Hepatocyte (in vitro differentiated cells): ENCODE data around the gene IMPDH2. TPM values are rescaled to one million over a fixed set of nuclear protein-coding genes. Genes with fewer than 3 reads are reported as not detected.

Experiments
- DNase-seq: peaks from one replicate; pipeline ENCODE4 v3.0.0-alpha.2; 2016; ENCODE audit warnings: low spot score
- H2AFZ ChIP-seq: fragments of 200-600 bp; sonication (generic); 2 replicates; pipeline ENCODE4 v1.6.0; 2016; ENCODE audit warnings: antibody characterized with exemption, mild to moderate bottlenecking
- H3K27ac ChIP-seq: fragments of 200-600 bp; sonication (generic); 2 replicates; pipeline ENCODE4 v1.5.1; 2016; ENCODE audit warnings: mild to moderate bottlenecking
- H3K27me3 ChIP-seq: fragments of 200-600 bp; sonication (generic); 2 replicates; pipeline ENCODE4 v1.6.1; 2016
- H3K36me3 ChIP-seq: fragments of 200-600 bp; sonication (generic); replicated peaks from 2 replicates; pipeline ENCODE4 v1.5.1; 2016; ENCODE audit warnings: low read depth; ENCODE audit not compliant: insufficient read depth
- H3K4me1 ChIP-seq: fragments of 200-600 bp; sonication (generic); 2 replicates; pipeline ENCODE4 v1.5.1; 2016; ENCODE audit warnings: mild to moderate bottlenecking, moderate library complexity; ENCODE audit not compliant: insufficient read depth
- H3K4me2 ChIP-seq: fragments of 200-600 bp; sonication (generic); 2 replicates; pipeline ENCODE4 v1.6.0; 2016
- H3K4me3 ChIP-seq: fragments of 200-600 bp; sonication (generic); 2 replicates; pipeline ENCODE4 v1.5.1; 2016; ENCODE audit warnings: mild to moderate bottlenecking
- H3K79me2 ChIP-seq: fragments of 200-600 bp; sonication (generic); 2 replicates; pipeline ENCODE4 v1.6.0; 2017; ENCODE audit warnings: mild to moderate bottlenecking
- H3K9me2 ChIP-seq: fragments of 200-600 bp; sonication (generic); replicated peaks from 2 replicates; pipeline ENCODE4 v1.6.0; 2017; ENCODE audit warnings: mild to moderate bottlenecking; ENCODE audit not compliant: insufficient read depth
- H3K9me3 ChIP-seq: fragments of 200-600 bp; sonication (generic); 2 replicates; pipeline ENCODE4 v1.5.1; 2016; ENCODE audit warnings: low read depth, mild to moderate bottlenecking
- H4K20me1 ChIP-seq: fragments of 200-600 bp; sonication (generic); 2 replicates; pipeline ENCODE4 v1.6.0; 2016; ENCODE audit warnings: mild to moderate bottlenecking; ENCODE audit not compliant: insufficient read depth, poor library complexity, severe bottlenecking
- EZH2 ChIP-seq: fragments of 200-600 bp; sonication (generic); IDR thresholded peaks from 2 replicates; pipeline ENCODE4 v1.6.1; 2016; ENCODE audit warnings: antibody characterized with exemption, mild to moderate bottlenecking, borderline replicate concordance
- EZH2phosphoT487 ChIP-seq: fragments of 200-600 bp; sonication (generic); IDR thresholded peaks from one replicate; pipeline ENCODE4 v1.6.1; 2018; ENCODE audit warnings: antibody characterized with exemption, mild to moderate bottlenecking, low read depth, moderate library complexity; ENCODE audit not compliant: unreplicated experiment, severe bottlenecking
- WGBS: methylation state at CpG from one replicate; pipeline ENCODE4 v1.1.6; 2016; ENCODE audit warnings: low lambda C conversion rate; ENCODE audit errors: missing lambda C conversion rate; 5-methylcytosine and 5-hydroxymethylcytosine counted together
- polyA plus RNA-seq: library from polyadenylated mRNA; unstranded; fragments of >200 nt; fragmentation: Nextera tagmentation; extraction: Ambion mirVana; gene quantifications from 2 replicates; pipeline ENCODE4 v1.2.1, GENCODE V29; 2016
- total RNA-seq: library from RNA; depleted of rRNA; stranded (reverse); fragments of >200 nt; gene quantifications from 2 replicates; pipeline ENCODE4 v1.2.3, GENCODE V29; 2014
- TF ChIP-seq, protein P1 (sequence below): fragments of 200-600 bp; sonication (generic); IDR thresholded peaks from 2 replicates; pipeline ENCODE4 v1.5.1; 2016; ENCODE audit warnings: antibody characterized with exemption, mild to moderate bottlenecking; ENCODE audit not compliant: poor library complexity

IMPDH2 gene
- total RNA-seq = 180 and 184 TPM in 2 replicates
- 115 TPM in 2 replicates for polyA plus RNA-seq

DNA sequence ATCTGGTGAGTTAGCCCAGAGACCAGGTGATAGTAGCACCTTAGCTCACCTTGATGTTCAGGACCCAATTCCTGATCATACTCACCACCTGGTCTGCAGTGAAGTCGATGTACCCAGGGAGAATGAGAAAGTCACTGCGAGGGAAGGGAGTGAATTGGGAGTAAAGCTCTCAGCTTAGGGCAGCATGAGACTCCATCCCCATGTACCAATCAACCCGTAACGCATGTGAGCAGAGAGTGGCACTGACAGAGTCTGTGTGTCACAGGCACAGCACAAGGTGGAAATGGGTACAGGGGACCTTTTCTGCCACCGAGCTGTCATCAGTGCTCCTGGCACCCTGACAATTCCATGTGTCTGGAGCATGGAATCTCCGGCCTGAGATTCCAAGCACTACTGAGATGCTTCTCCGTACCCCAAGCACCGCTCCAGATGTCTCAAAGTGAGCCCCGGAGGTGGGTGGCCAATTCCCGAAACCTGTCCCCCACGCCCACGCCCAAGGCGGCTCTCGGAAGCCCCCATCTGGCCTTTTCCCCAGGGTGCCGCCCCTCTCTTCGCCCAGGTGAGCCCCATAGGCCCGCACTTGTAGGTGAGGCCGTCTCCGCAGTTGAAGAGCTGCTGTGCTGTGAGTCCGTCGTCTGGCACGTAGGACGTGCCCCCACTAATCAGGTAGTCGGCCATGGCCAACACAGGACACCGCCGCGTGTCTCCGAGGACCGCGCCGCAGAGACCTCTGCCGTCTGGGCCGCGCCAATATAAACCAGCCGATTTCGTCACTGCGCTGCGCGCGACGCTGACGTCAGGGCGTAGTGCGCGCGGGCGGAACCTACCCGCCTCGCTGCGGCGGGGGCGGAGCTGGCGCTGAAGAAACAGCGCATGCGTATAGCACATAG is at the start of gene IMPDH2:
Gene IMPDH2, minus strand, starts transcription at position 726 of the 890 bp plus-strand sequence. Its CDS starts 48 bp downstream, at position 678.
- Histone ChIP-seq H3K4me1 (peaks cover 13% of the 10 kb centered on the region), H3K27me3 (no peaks in the 10 kb centered on the region), H3K36me3 (no peaks in the 10 kb centered on the region), H4K20me1 (no peaks in the 10 kb centered on the region), H3K79me2 (peaks cover 38% of the 10 kb centered on the region), H2AFZ (peak within 1 kb of the TSS; percentile 38), H3K9me2 (no peaks in the 10 kb centered on the region), H3K4me2 (peak within 1 kb of the TSS; percentile 95), H3K27ac (peak within 1 kb of the TSS; percentile 87), H3K4me3 (peak within 1 kb of the TSS; percentile 50), H3K9me3 (no peaks in the 10 kb centered on the region)
- 7% methylated on average over 52 of the region's 55 CpGs for WGBS
- no peak for TF ChIP-seq EZH2phosphoT487
- TF ChIP-seq, protein P1, sequence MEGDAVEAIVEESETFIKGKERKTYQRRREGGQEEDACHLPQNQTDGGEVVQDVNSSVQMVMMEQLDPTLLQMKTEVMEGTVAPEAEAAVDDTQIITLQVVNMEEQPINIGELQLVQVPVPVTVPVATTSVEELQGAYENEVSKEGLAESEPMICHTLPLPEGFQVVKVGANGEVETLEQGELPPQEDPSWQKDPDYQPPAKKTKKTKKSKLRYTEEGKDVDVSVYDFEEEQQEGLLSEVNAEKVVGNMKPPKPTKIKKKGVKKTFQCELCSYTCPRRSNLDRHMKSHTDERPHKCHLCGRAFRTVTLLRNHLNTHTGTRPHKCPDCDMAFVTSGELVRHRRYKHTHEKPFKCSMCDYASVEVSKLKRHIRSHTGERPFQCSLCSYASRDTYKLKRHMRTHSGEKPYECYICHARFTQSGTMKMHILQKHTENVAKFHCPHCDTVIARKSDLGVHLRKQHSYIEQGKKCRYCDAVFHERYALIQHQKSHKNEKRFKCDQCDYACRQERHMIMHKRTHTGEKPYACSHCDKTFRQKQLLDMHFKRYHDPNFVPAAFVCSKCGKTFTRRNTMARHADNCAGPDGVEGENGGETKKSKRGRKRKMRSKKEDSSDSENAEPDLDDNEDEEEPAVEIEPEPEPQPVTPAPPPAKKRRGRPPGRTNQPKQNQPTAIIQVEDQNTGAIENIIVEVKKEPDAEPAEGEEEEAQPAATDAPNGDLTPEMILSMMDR = peak; percentile 8
- no peak for TF ChIP-seq EZH2
- peak; percentile 98 for DNase-seq

DNA sequence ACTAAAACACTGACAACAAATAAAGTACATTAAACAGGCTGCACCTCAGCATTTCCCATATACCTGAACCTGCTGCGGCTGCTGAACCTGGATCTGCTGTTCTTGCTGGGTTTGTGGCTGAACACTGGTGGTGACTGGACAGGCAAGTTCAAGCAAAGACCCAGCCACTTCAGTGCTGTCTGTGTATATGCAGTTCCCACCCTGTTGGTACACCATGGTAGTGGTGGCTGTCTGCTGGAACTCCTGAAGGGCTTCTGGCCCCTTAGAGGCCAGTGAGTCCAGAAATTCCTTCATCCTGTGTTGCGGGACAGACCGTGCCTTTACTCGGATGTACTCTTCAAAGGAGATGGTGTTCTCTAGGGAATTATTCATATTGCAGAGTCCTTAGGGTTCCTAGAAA is 47.4 kb upstream of the IMPDH2 start:
- 97% methylated on average over 4 of the region's 4 CpGs for WGBS
- Histone ChIP-seq H4K20me1 (peaks cover 36% of the 10 kb centered on the region), H3K27me3 (no peaks in the 10 kb centered on the region), H3K4me2 (no peak overlapping the region), H3K9me2 (no peaks in the 10 kb centered on the region), H3K4me1 (no peaks in the 10 kb centered on the region), H3K36me3 (no peaks in the 10 kb centered on the region), H3K79me2 (peaks cover 86% of the 10 kb centered on the region), H3K27ac (no peak overlapping the region), H3K4me3 (no peak overlapping the region), H2AFZ (no peak overlapping the region), H3K9me3 (no peaks in the 10 kb centered on the region)
- TF ChIP-seq, protein P1 = no peak
- TF ChIP-seq EZH2 (no peak), EZH2phosphoT487 (no peak)
- no peak for DNase-seq

DNA sequence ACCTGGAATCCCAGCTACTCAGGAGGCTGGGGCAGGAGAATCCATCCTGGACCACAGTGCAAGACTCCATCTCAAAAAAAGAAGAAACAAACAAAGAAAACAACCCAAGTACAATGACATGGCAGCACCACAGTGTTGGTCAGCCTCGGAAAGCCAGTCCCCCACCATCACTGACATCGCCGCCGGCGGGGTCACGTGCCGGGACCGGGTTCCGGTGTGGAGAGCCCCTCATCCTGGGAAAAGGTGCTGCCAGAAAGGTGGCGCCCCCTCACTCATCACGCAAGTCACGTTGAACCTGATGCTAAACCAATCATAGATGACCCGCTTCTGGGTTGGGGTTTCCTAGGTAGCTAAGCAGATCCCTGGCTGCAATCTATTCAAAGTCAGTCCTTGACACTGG is 46.9 kb upstream of the IMPDH2 start:
- H3K9me3 ChIP-seq = no peaks in the 10 kb centered on the region
- H3K27ac ChIP-seq = no peak overlapping the region
- H3K4me3 ChIP-seq = no peak overlapping the region
- H3K4me1 ChIP-seq = no peaks in the 10 kb centered on the region
- 97% methylated on average over 13 of the region's 13 CpGs for WGBS
- no peaks in the 10 kb centered on the region for H3K9me2 ChIP-seq
- H2AFZ ChIP-seq = no peak overlapping the region
- H3K4me2 ChIP-seq = no peak overlapping the region
- peaks cover 86% of the 10 kb centered on the region for H3K79me2 ChIP-seq
- H3K27me3 ChIP-seq = no peaks in the 10 kb centered on the region
- peaks cover 32% of the 10 kb centered on the region for H4K20me1 ChIP-seq
- no peak for DNase-seq
- no peaks in the 10 kb centered on the region for H3K36me3 ChIP-seq
- no peak for TF ChIP-seq EZH2
- TF ChIP-seq, protein P1 = no peak
- no peak for TF ChIP-seq EZH2phosphoT487
